ENCODE measurements around the gene KAZN.

- no peak for TF ChIP-seq CTCF (IDR thresholded peaks at IDR 0.05; ENCODE audit: poor library complexity)
- TF ChIP-seq EZH2phosphoT487 (IDR thresholded peaks at IDR 0.05; ENCODE audit: low read depth, severe bottlenecking, unreplicated experiment), result no peak
These were observed 175.7 kb downstream of the KAZN start for GRCh38 chr1:14774225-14774624.
